Fibroblast of peridontal ligament (primary cell): ENCODE data around the gene TMEM119.

ENCODE experiments used
- DNase-seq: peaks from one replicate; pipeline ENCODE4 v3.0.0-alpha.2; 2010; ENCODE audit errors: extremely low read depth

Gene TMEM119

GRCh38 chr12:108597559-108598471, at the start of gene TMEM119:
TMEM119 (minus strand) TSS chr12:108598084; CDS start chr12:108592383, 5,701 bp downstream.
- DNase-seq, result peak; percentile 82

GRCh38 chr12:108646600-108647579, 49.0 kb upstream of the TMEM119 start:
- peak; percentile 62 for DNase-seq

- no peak for DNase-seq
Measured at GRCh38 chr12:108645686-108646599, 48.1 kb upstream of the TMEM119 start.

- DNase-seq, result no peak
Measured at GRCh38 chr12:108644811-108645120, 46.9 kb upstream of the TMEM119 start.

- no peak for DNase-seq
Measured at GRCh38 chr12:108643941-108644810, 46.3 kb upstream of the TMEM119 start.

GRCh38 chr12:108642899-108643654, 45.2 kb upstream of the TMEM119 start:
- DNase-seq, result no peak

GRCh38 chr12:108642269-108642870, 44.5 kb upstream of the TMEM119 start:
- DNase-seq, result no peak

- DNase-seq, result no peak
Measured at GRCh38 chr12:108641446-108642268, 43.8 kb upstream of the TMEM119 start.

- DNase-seq, result no peak
Measured at GRCh38 chr12:108640802-108641445, 43.0 kb upstream of the TMEM119 start.

GRCh38 chr12:108638997-108639822, 41.3 kb upstream of the TMEM119 start:
- DNase-seq, result no peak

- DNase-seq, result no peak
Measured at GRCh38 chr12:108638141-108638827, 40.4 kb upstream of the TMEM119 start.

GRCh38 chr12:108637222-108637971, 39.5 kb upstream of the TMEM119 start:
- no peak for DNase-seq

GRCh38 chr12:108635997-108636808, 38.3 kb upstream of the TMEM119 start:
- DNase-seq, result no peak

- peak; percentile 61 for DNase-seq
Measured at GRCh38 chr12:108635201-108635996, 37.5 kb upstream of the TMEM119 start.
